ENCODE measurements around the gene MYO1E.
"Not testable (repeated sequence)": the region's sequence is repeated elsewhere in the genome, so short reads cannot be mapped to it uniquely, and the experiment has no call there.

The MYO1E gene

GRCh38 chr15:59350421-59350732 is 22.3 kb downstream of the MYO1E start:
- no peak for FAIRE-seq
- TF ChIP-seq POLR2A (IDR thresholded peaks at IDR 0.05; ENCODE audit: low read depth, low read length) = no peak
- DNase-seq (ENCODE audit: insufficient read length, low spot score) = no peak

- peak; percentile 85 for FAIRE-seq
- no peak for TF ChIP-seq POLR2A (IDR thresholded peaks at IDR 0.05; ENCODE audit: low read depth, low read length)
- DNase-seq (ENCODE audit: insufficient read length, low spot score) = peak; percentile 65
Observed at GRCh38 chr15:59349680-59350420, 22.8 kb downstream of the MYO1E start.

GRCh38 chr15:59347915-59348314 is 24.8 kb downstream of the MYO1E start:
- DNase-seq (ENCODE audit: insufficient read length, low spot score) = no peak
- no peak for TF ChIP-seq POLR2A (IDR thresholded peaks at IDR 0.05; ENCODE audit: low read depth, low read length)
- FAIRE-seq = no peak

GRCh38 chr15:59346951-59347350 is 25.7 kb downstream of the MYO1E start:
- no peak for TF ChIP-seq POLR2A (IDR thresholded peaks at IDR 0.05; ENCODE audit: low read depth, low read length)
- DNase-seq (ENCODE audit: insufficient read length, low spot score) (no peak), FAIRE-seq (no peak)

- DNase-seq (ENCODE audit: insufficient read length, low spot score) (no peak), FAIRE-seq (no peak)
- no peak for TF ChIP-seq POLR2A (IDR thresholded peaks at IDR 0.05; ENCODE audit: low read depth, low read length)
Observed at GRCh38 chr15:59345326-59345725, 27.3 kb downstream of the MYO1E start.

- no peak for FAIRE-seq
- no peak for TF ChIP-seq POLR2A (IDR thresholded peaks at IDR 0.05; ENCODE audit: low read depth, low read length)
- DNase-seq (ENCODE audit: insufficient read length, low spot score) = no peak
Observed at GRCh38 chr15:59344311-59344710, 28.4 kb downstream of the MYO1E start.

- FAIRE-seq (no peak), DNase-seq (ENCODE audit: insufficient read length, low spot score) (no peak)
- no peak for TF ChIP-seq POLR2A (IDR thresholded peaks at IDR 0.05; ENCODE audit: low read depth, low read length)
Observed at GRCh38 chr15:59340325-59340724, 32.3 kb downstream of the MYO1E start.

GRCh38 chr15:59339252-59339672 is 33.4 kb downstream of the MYO1E start:
- DNase-seq (ENCODE audit: insufficient read length, low spot score) (no peak), FAIRE-seq (no peak)
- TF ChIP-seq POLR2A (IDR thresholded peaks at IDR 0.05; ENCODE audit: low read depth, low read length) = no peak

GRCh38 chr15:59338414-59338813 is 34.3 kb downstream of the MYO1E start:
- no peak for TF ChIP-seq POLR2A (IDR thresholded peaks at IDR 0.05; ENCODE audit: low read depth, low read length)
- DNase-seq (ENCODE audit: insufficient read length, low spot score) = no peak
- FAIRE-seq = no peak

- not testable (repeated sequence) for DNase-seq (ENCODE audit: insufficient read length, low spot score); FAIRE-seq
Observed at GRCh38 chr15:59336725-59337124, 35.9 kb downstream of the MYO1E start.

GRCh38 chr15:59335207-59335786 is 37.4 kb downstream of the MYO1E start:
- no peak for DNase-seq (ENCODE audit: insufficient read length, low spot score)
- TF ChIP-seq POLR2A (IDR thresholded peaks at IDR 0.05; ENCODE audit: low read depth, low read length) = no peak
- no peak for FAIRE-seq

- FAIRE-seq = no peak
- DNase-seq (ENCODE audit: insufficient read length, low spot score) = no peak
- no peak for TF ChIP-seq POLR2A (IDR thresholded peaks at IDR 0.05; ENCODE audit: low read depth, low read length)
Observed at GRCh38 chr15:59334076-59334415, 38.6 kb downstream of the MYO1E start.

- no peak for FAIRE-seq
- TF ChIP-seq POLR2A (IDR thresholded peaks at IDR 0.05; ENCODE audit: low read depth, low read length) = no peak
- no peak for DNase-seq (ENCODE audit: insufficient read length, low spot score)
Observed at GRCh38 chr15:59333401-59334075, 39.1 kb downstream of the MYO1E start.

- DNase-seq (ENCODE audit: insufficient read length, low spot score) = no peak
- no peak for TF ChIP-seq POLR2A (IDR thresholded peaks at IDR 0.05; ENCODE audit: low read depth, low read length)
- FAIRE-seq = no peak
Observed at GRCh38 chr15:59332009-59332408, 40.7 kb downstream of the MYO1E start.

- FAIRE-seq = no peak
- no peak for TF ChIP-seq POLR2A (IDR thresholded peaks at IDR 0.05; ENCODE audit: low read depth, low read length)
- DNase-seq (ENCODE audit: insufficient read length, low spot score) = no peak
Observed at GRCh38 chr15:59330649-59331048, 42.0 kb downstream of the MYO1E start.
